ENCODE measurements around the gene TSKU. TPM values are rescaled to one million over a fixed set of nuclear protein-coding genes. Genes with fewer than 3 reads are reported as not detected.

The TSKU gene
- total and polyA plus RNA-seq, 9 of the 15 experiments (the other 6 are each of a cell fraction or from before 2014, with no cell fraction given), result 0.60 to 11.9 (median 8.4) TPM

DNA sequence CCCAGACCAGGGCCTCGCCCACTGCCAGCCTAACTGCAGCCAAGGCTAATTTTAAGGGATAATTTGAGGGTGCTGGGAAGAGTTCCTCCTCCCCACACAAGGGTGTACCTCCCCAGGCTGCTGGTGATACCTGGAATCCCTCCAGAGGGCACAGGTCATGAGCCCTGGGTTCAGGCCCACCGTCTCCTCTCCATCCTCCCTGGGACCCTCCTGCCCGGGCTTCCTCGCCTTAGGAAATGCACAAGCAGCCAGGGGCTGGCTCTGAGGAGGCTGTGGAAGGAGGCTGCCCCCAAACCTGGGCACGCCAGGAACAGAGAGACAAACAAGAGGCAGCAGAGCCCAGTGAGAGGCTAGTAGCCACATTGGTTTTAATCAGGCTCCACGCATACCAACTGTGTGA is 16.6 kb upstream of the TSKU start (continued):
- TF ChIP-seq, protein P1, sequence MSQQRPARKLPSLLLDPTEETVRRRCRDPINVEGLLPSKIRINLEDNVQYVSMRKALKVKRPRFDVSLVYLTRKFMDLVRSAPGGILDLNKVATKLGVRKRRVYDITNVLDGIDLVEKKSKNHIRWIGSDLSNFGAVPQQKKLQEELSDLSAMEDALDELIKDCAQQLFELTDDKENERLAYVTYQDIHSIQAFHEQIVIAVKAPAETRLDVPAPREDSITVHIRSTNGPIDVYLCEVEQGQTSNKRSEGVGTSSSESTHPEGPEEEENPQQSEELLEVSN (IDR thresholded peaks at IDR 0.05; ENCODE audit: borderline replicate concordance in 1 of 2, extremely low read depth in 1 of 2, insufficient read depth in 1 of 2, insufficient read length in 1 of 2, low read depth in 1 of 2, low read length in 1 of 2, poor library complexity in 1 of 2, severe bottlenecking in 1 of 2), result no peak
- TF ChIP-seq, protein P2, sequence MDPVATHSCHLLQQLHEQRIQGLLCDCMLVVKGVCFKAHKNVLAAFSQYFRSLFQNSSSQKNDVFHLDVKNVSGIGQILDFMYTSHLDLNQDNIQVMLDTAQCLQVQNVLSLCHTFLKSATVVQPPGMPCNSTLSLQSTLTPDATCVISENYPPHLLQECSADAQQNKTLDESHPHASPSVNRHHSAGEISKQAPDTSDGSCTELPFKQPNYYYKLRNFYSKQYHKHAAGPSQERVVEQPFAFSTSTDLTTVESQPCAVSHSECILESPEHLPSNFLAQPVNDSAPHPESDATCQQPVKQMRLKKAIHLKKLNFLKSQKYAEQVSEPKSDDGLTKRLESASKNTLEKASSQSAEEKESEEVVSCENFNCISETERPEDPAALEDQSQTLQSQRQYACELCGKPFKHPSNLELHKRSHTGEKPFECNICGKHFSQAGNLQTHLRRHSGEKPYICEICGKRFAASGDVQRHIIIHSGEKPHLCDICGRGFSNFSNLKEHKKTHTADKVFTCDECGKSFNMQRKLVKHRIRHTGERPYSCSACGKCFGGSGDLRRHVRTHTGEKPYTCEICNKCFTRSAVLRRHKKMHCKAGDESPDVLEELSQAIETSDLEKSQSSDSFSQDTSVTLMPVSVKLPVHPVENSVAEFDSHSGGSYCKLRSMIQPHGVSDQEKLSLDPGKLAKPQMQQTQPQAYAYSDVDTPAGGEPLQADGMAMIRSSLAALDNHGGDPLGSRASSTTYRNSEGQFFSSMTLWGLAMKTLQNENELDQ (CRISPR knock-in tag; IDR thresholded peaks at IDR 0.05; ENCODE audit: borderline replicate concordance), result no peak
- TF ChIP-seq NCOA4 (IDR thresholded peaks at IDR 0.05; ENCODE audit: partially characterized antibody) (no peak), BACH1 (tag; IDR thresholded peaks at IDR 0.05) (no peak)

DNA sequence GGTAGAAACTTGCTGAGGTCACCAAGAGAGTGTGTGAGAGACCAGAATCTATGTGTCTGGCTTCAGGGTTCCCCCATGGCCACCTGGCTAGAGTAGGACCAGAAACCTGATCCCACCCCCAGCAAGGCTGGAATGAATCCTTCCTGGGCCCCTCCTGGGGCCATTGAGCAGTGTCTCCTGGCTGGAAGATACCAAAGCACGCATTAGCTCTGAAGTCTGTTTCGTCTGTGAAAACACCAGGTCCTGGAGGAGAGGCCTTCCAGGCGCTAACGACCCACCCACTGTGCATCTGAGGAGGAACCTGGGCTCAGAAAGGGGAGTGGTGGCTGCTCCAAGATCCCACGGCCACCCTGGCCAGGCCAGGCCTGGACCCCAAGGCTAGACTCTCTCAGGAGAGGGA is 15.5 kb upstream of the TSKU start:
- Histone ChIP-seq H3K9me1 (ENCODE audit: control insufficient read depth, insufficient read depth, low read length) (no peaks in the 10 kb centered on the region), H3K4me1 (replicated peaks in 1 of 2; ENCODE audit: control insufficient read depth in 2 of 2, insufficient read depth in 2 of 2, low read length in 2 of 2) (peaks cover 9 to 13% of the 10 kb centered on the region in 2 experiments), H3K36me3 (ENCODE audit: control insufficient read depth, insufficient read depth, low read length) (no peaks in the 10 kb centered on the region), H3K27me3 (ENCODE audit: control insufficient read depth in 2 of 2, insufficient read depth in 2 of 2, low read length in 2 of 2) (no peaks in the 10 kb centered on the region), H2AFZ (ENCODE audit: low read depth, low read length) (no peak overlapping the region), H3K9ac (ENCODE audit: insufficient read depth in 1 of 2, low read depth in 2 of 2, low read length in 2 of 2) (no peak overlapping the region), H3K4me2 (ENCODE audit: insufficient read depth, low read length) (no peak overlapping the region), H3K9me3 (replicated peaks; ENCODE audit: control insufficient read depth, insufficient read depth, low read depth, low read length) (no peaks in the 10 kb centered on the region), H3K79me2 (ENCODE audit: control insufficient read depth, insufficient read depth, low read length) (no peaks in the 10 kb centered on the region), H4K20me1 (replicated peaks; ENCODE audit: control insufficient read depth, insufficient read depth, low read length) (no peaks in the 10 kb centered on the region), H3K4me3 (no peak overlapping the region), H3K27ac (ENCODE audit: extremely low read depth, low read depth, low read length) (no peak overlapping the region)
- FAIRE-seq, result no peak
- POLR2A ChIA-PET, result interaction anchor here (1.0 kb wide), 1 partner anchor 21 kb away, joined by 3 read pairs; no protein-coding TSS in a partner anchor
- in situ Hi-C loops (cut with MboI) (no loop called here), intact Hi-C loops (cut with micrococcal nuclease) (no loop called here)
- no TSS peak for BruUV-seq (replicated peaks)
- 28% methylated on average over 5 of the region's 5 CpGs for WGBS (ENCODE audit: insufficient coverage, low coverage, missing lambda C conversion rate)
- no peak for DNase-seq (ENCODE audit: extremely low read depth in 1 of 4, low spot score in 3 of 4)
- CTCF ChIA-PET (ENCODE audit: low intra/inter-chr PET ratio), result no interaction called here
- ATAC-seq, result no peak
- TF ChIP-seq, protein P3, sequence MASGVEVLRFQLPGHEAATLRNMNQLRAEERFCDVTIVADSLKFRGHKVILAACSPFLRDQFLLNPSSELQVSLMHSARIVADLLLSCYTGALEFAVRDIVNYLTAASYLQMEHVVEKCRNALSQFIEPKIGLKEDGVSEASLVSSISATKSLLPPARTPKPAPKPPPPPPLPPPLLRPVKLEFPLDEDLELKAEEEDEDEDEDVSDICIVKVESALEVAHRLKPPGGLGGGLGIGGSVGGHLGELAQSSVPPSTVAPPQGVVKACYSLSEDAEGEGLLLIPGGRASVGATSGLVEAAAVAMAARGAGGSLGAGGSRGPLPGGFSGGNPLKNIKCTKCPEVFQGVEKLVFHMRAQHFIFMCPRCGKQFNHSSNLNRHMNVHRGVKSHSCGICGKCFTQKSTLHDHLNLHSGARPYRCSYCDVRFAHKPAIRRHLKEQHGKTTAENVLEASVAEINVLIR (CRISPR knock-in tag; IDR thresholded peaks at IDR 0.05), result no peak
- TF ChIP-seq POU5F1 (IDR thresholded peaks at IDR 0.05; ENCODE audit: borderline replicate concordance, low read depth, low read length, partially characterized antibody) (no peak), CC2D1A (IDR thresholded peaks at IDR 0.05) (no peak), RAD21 (CRISPR knock-in tag; conservative IDR thresholded peaks at IDR 0.05 in 1 of 2, IDR thresholded peaks at IDR 0.05 in 1 of 2) (no peak), IRF2 (CRISPR knock-in tag; IDR thresholded peaks at IDR 0.05) (no peak), RNF2 (IDR thresholded peaks at IDR 0.05) (no peak), HNRNPH1 (optimal IDR thresholded peaks at IDR 0.05; ENCODE audit: low read depth, low read length) (no peak), MCM2 (IDR thresholded peaks at IDR 0.05; ENCODE audit: low read depth) (no peak), POLR2A (conservative IDR thresholded peaks at IDR 0.05) (no peak), TAF15 (IDR thresholded peaks at IDR 0.05; ENCODE audit: low read depth, low read length) (no peak), ZC3H8 (IDR thresholded peaks at IDR 0.05) (no peak), ZNF76 (CRISPR knock-in tag; IDR thresholded peaks at IDR 0.05; ENCODE audit: borderline replicate concordance) (no peak), ZNF217 (CRISPR knock-in tag; IDR thresholded peaks at IDR 0.05) (no peak), ATF7 (IDR thresholded peaks at IDR 0.05) (no peak)

Data from K562 (cell line).